Muscle of leg (tissue), 11 donors: ENCODE data around the gene TAF11L7. TPM values are rescaled to one million over a fixed set of nuclear protein-coding genes. Genes with fewer than 3 reads are reported as not detected.
"Not testable (repeated sequence)": the region's sequence is repeated elsewhere in the genome, so short reads cannot be mapped to it uniquely, and the experiment has no call there.

Source experiments
- DNase-seq: peaks from one replicate; pipeline ENCODE4 v3.0.0; 2013
- H3K27ac ChIP-seq: one replicate; pipeline ENCODE4 v1.5.1; 2013; ENCODE audit warnings: mild to moderate bottlenecking, low read length, control low read depth
- H3K27me3 ChIP-seq: one replicate; pipeline ENCODE4 v1.6.1; 2013; ENCODE audit warnings: low read length; ENCODE audit not compliant: control insufficient read depth, insufficient read depth
- H3K36me3 ChIP-seq: one replicate; pipeline ENCODE4 v1.6.1; 2013; ENCODE audit warnings: low read length; ENCODE audit not compliant: control insufficient read depth, insufficient read depth
- H3K4me1 ChIP-seq: one replicate; pipeline ENCODE4 v1.6.1; 2013; ENCODE audit warnings: low read length; ENCODE audit not compliant: control insufficient read depth, insufficient read depth
- H3K4me3 ChIP-seq: one replicate; pipeline ENCODE4 v1.5.1; 2013; ENCODE audit warnings: low read length, control low read depth
- H3K9me3 ChIP-seq: replicated peaks from 2 replicates; pipeline ENCODE4 v1.6.1; 2013; ENCODE audit warnings: low read depth, low read length; ENCODE audit not compliant: control insufficient read depth
- WGBS: methylation state at CpG from one replicate; pipeline ENCODE4 v1.1.5; 2013; ENCODE audit warnings: missing lambda C conversion rate; ENCODE audit not compliant: insufficient coverage; 5-methylcytosine and 5-hydroxymethylcytosine counted together
- polyA plus RNA-seq, 8 donors: library from polyadenylated mRNA; unstranded; fragments of 120-200 nt; gene quantifications; one replicate each; pipeline versions ENCODE4 v1.2.1 to v1.2.3, GENCODE V29; 2013; ENCODE audit warnings: inconsistent platforms in 1 of 8, low replicate concordance in 1 of 8; ENCODE audit not compliant: insufficient read length in 8 of 8, insufficient read depth in 1 of 8
- total RNA-seq: library from RNA; stranded (reverse); fragments of 120-200 nt; gene quantifications from one replicate; pipeline ENCODE4 v1.2.4, GENCODE V29; 2013

Gene TAF11L7
- total and polyA plus RNA-seq, 9 donors: not detected

DNA sequence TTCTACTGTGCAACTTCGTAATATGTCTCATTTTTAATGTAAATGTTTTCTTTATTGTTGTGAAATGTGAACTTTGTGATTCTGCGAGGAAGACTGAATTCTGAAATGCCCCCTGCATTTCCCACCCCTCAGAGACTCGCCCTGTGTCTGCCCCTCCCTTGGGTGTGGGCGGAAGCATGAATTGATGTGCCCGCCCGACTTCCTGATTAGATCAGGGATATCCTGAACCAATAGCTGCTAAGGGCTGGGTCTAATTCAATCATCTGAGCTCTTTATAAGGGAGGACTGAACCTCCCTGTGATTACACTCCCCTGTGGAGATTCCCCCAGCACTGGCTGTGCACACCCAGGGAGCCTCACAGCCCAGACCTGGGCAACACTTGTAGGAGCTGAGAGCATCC, 18.3 kb upstream of the TAF11L7 start, which contains the start of gene TAF11L11:
TSS of gene TAF11L11 (plus strand) at position 304 of the 400 bp plus-strand sequence.
- H3K9me3 ChIP-seq, H3K4me3 ChIP-seq, DNase-seq, H3K27me3 ChIP-seq, H3K4me1 ChIP-seq, H3K36me3 ChIP-seq, H3K27ac ChIP-seq: not testable (repeated sequence)
- WGBS: 70% methylated on average over 2 of the region's 6 CpGs

DNA sequence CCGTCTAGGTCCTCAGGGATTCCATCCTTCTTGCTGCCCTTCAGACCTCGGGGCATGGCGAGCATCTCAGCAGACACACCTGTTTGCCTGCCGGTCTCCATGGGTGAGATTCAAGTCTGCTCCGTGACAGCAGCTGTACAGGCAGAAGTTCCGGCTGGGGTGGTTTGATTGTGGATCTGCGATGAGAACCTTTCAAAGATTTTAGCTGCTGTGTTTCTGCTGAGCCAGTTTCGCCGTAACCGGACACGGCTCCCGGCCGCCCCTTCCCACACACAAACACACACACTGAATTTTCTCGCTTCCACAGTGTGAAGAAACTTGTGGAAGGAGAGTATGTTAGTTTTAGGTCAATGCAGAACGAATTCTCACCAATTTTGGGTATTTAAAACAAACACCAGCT, 12.2 kb upstream of the TAF11L7 start, which contains the start of gene TAF11L10:
TSS of gene TAF11L10 (minus strand) at position 101 of the 400 bp plus-strand sequence.
- not testable (repeated sequence) for H3K36me3 ChIP-seq, H3K4me3 ChIP-seq, H3K27ac ChIP-seq, DNase-seq, H3K4me1 ChIP-seq, H3K27me3 ChIP-seq, H3K9me3 ChIP-seq
- WGBS: no CpG with 5 or more reads among the region's 15 CpGs

DNA sequence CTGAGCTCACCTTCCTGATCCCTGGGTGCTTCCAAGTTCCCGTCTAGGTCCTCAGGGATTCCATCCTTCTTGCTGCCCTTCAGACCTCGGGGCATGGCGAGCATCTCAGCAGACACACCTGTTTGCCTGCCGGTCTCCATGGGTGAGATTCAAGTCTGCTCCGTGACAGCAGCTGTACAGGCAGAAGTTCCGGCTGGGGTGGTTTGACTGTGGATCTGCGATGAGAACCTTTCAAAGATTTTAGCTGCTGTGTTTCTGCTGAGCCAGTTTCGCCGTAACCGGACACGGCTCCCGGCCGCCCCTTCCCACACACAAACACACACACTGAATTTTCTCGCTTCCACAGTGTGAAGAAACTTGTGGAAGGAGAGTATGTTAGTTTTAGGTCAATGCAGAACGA, 8.7 kb upstream of the TAF11L7 start, which contains the start of gene TAF11L9:
TSS of gene TAF11L9 (minus strand) at position 140 of the 400 bp plus-strand sequence.
- H3K27ac ChIP-seq, H3K9me3 ChIP-seq, H3K36me3 ChIP-seq, H3K4me1 ChIP-seq, H3K4me3 ChIP-seq, DNase-seq, H3K27me3 ChIP-seq: not testable (repeated sequence)
- no CpG with 5 or more reads among the region's 15 CpGs for WGBS

DNA sequence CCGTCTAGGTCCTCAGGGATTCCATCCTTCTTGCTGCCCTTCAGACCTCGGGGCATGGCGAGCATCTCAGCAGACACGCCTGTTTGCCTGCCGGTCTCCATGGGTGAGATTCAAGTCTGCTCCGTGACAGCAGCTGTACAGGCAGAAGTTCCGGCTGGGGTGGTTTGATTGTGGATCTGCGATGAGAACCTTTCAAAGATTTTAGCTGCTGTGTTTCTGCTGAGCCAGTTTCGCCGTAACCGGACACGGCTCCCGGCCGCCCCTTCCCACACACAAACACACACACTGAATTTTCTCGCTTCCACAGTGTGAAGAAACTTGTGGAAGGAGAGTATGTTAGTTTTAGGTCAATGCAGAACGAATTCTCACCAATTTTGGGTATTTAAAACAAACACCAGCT, 5.3 kb upstream of the TAF11L7 start, which contains the start of gene TAF11L8:
TSS of gene TAF11L8 (minus strand) at position 101 of the 400 bp plus-strand sequence.
- not testable (repeated sequence) for H3K27me3 ChIP-seq, H3K27ac ChIP-seq, H3K36me3 ChIP-seq, H3K4me1 ChIP-seq, DNase-seq, H3K4me3 ChIP-seq, H3K9me3 ChIP-seq
- no CpG with 5 or more reads among the region's 16 CpGs for WGBS

Other genes starting within 250 kb of the TAF11L7 start
- not detected for gene TAF11L2, start 87.5 kb downstream of the TAF11L7 start, total RNA-seq
- not detected for gene TAF11L2, start 87.5 kb downstream of the TAF11L7 start, polyA plus RNA-seq
- not detected for gene TAF11L3, start 67.4 kb downstream of the TAF11L7 start, total RNA-seq
- not detected for gene TAF11L3, start 67.4 kb downstream of the TAF11L7 start, polyA plus RNA-seq
- gene TAF11L4, start 64.0 kb downstream of the TAF11L7 start, total RNA-seq: not detected
- gene TAF11L4, start 64.0 kb downstream of the TAF11L7 start, polyA plus RNA-seq: not detected
- not detected for gene TAF11L5, start 60.5 kb downstream of the TAF11L7 start, total RNA-seq
- not detected for gene TAF11L5, start 60.5 kb downstream of the TAF11L7 start, polyA plus RNA-seq
- not detected for gene TAF11L6, start 57.1 kb downstream of the TAF11L7 start, total RNA-seq
- gene TAF11L6, start 57.1 kb downstream of the TAF11L7 start, polyA plus RNA-seq: not detected
- not detected for gene TAF11L8, start 5.2 kb upstream of the TAF11L7 start, total RNA-seq
- gene TAF11L8, start 5.2 kb upstream of the TAF11L7 start, polyA plus RNA-seq: not detected
- not detected for gene TAF11L9, start 8.6 kb upstream of the TAF11L7 start, total RNA-seq
- not detected for gene TAF11L9, start 8.6 kb upstream of the TAF11L7 start, polyA plus RNA-seq
- gene TAF11L10, start 12.1 kb upstream of the TAF11L7 start, total RNA-seq: not detected
- gene TAF11L10, start 12.1 kb upstream of the TAF11L7 start, polyA plus RNA-seq: not detected
- gene TAF11L11, start 18.4 kb upstream of the TAF11L7 start, total RNA-seq: not detected
- gene TAF11L11, start 18.4 kb upstream of the TAF11L7 start, polyA plus RNA-seq: not detected
- not detected for gene TAF11L12, start 24.6 kb upstream of the TAF11L7 start, total RNA-seq
- gene TAF11L12, start 24.6 kb upstream of the TAF11L7 start, polyA plus RNA-seq: not detected
- gene TAF11L13, start 46.3 kb upstream of the TAF11L7 start, total RNA-seq: not detected
- gene TAF11L13, start 46.3 kb upstream of the TAF11L7 start, polyA plus RNA-seq: not detected
- gene TAF11L14, start 48.7 kb upstream of the TAF11L7 start, total RNA-seq: not detected
- gene TAF11L14, start 48.7 kb upstream of the TAF11L7 start, polyA plus RNA-seq: not detected